ENCODE measurements around the gene DDC. TPM values are rescaled to one million over a fixed set of nuclear protein-coding genes. Genes with fewer than 3 reads are reported as not detected.

DDC gene
- total RNA-seq, 1 donor from 2014 or later, result 3.8 TPM

DNA sequence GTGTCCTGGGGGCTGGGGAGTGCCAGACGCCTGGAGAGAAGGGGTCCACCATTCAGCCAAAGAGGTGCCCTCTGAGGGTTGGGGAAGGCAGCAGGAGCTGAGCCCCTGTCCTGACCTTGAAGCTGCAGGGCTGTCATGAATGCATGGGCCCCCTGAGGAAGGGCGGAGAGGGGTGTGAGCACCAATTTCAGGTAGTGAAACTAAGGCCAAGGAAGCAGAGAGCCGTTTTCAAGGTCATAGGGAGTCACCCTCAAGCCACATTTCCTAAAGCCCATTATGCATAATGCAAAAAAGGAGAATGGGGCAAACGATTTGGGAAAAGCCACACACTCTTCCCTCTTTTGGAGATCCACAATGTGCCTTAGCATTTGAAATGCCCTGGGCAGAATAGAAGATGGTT is 152.2 kb downstream of the DDC start:
- H3K36me3 Mint-ChIP-seq (ENCODE audit: unreplicated experiment), result no peaks in the 10 kb centered on the region
- DNase-seq, result no peak
- no peaks in the 10 kb centered on the region for H3K9me3 Mint-ChIP-seq (ENCODE audit: unreplicated experiment)
- H3K27me3 Mint-ChIP-seq (ENCODE audit: unreplicated experiment), result peaks cover 2% of the 10 kb centered on the region
- H3K4me1 Mint-ChIP-seq (ENCODE audit: low read depth, unreplicated experiment), result no peaks in the 10 kb centered on the region
- TF ChIP-seq, protein P1, sequence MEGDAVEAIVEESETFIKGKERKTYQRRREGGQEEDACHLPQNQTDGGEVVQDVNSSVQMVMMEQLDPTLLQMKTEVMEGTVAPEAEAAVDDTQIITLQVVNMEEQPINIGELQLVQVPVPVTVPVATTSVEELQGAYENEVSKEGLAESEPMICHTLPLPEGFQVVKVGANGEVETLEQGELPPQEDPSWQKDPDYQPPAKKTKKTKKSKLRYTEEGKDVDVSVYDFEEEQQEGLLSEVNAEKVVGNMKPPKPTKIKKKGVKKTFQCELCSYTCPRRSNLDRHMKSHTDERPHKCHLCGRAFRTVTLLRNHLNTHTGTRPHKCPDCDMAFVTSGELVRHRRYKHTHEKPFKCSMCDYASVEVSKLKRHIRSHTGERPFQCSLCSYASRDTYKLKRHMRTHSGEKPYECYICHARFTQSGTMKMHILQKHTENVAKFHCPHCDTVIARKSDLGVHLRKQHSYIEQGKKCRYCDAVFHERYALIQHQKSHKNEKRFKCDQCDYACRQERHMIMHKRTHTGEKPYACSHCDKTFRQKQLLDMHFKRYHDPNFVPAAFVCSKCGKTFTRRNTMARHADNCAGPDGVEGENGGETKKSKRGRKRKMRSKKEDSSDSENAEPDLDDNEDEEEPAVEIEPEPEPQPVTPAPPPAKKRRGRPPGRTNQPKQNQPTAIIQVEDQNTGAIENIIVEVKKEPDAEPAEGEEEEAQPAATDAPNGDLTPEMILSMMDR (IDR thresholded peaks at IDR 0.05; ENCODE audit: partially characterized antibody, unreplicated experiment), result no peak
- H3K27ac Mint-ChIP-seq (ENCODE audit: unreplicated experiment), result no peak overlapping the region
- H3K4me3 Mint-ChIP-seq (ENCODE audit: unreplicated experiment), result no peak overlapping the region

DNA sequence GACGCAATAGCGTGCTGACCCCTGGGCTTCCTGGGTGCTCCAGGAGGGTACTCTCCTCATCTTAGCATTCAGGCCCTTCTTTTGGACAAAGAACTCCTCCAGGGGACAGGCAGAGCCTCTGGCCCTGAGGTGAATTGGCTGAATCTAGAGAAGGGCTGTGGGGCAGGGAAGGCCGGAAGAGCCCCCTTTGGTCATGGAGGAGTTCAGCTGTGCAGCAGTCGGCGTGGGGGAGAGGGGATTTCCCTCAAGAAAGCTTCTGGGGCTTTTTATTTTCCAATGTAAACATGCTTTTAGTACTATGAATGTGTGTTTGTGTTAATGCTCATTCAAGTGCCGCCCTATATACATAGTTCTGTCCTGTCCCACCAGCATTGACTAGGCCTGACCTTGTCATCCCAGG is 153.9 kb downstream of the DDC start:
- TF ChIP-seq, protein P1 (IDR thresholded peaks at IDR 0.05; ENCODE audit: partially characterized antibody, unreplicated experiment), result no peak
- no peak overlapping the region for H3K4me3 Mint-ChIP-seq (ENCODE audit: unreplicated experiment)
- H3K4me1 Mint-ChIP-seq (ENCODE audit: low read depth, unreplicated experiment), result no peaks in the 10 kb centered on the region
- no peaks in the 10 kb centered on the region for H3K36me3 Mint-ChIP-seq (ENCODE audit: unreplicated experiment)
- no peak for DNase-seq
- no peaks in the 10 kb centered on the region for H3K9me3 Mint-ChIP-seq (ENCODE audit: unreplicated experiment)
- H3K27ac Mint-ChIP-seq (ENCODE audit: unreplicated experiment), result no peak overlapping the region
- peaks cover 2% of the 10 kb centered on the region for H3K27me3 Mint-ChIP-seq (ENCODE audit: unreplicated experiment)

DNA sequence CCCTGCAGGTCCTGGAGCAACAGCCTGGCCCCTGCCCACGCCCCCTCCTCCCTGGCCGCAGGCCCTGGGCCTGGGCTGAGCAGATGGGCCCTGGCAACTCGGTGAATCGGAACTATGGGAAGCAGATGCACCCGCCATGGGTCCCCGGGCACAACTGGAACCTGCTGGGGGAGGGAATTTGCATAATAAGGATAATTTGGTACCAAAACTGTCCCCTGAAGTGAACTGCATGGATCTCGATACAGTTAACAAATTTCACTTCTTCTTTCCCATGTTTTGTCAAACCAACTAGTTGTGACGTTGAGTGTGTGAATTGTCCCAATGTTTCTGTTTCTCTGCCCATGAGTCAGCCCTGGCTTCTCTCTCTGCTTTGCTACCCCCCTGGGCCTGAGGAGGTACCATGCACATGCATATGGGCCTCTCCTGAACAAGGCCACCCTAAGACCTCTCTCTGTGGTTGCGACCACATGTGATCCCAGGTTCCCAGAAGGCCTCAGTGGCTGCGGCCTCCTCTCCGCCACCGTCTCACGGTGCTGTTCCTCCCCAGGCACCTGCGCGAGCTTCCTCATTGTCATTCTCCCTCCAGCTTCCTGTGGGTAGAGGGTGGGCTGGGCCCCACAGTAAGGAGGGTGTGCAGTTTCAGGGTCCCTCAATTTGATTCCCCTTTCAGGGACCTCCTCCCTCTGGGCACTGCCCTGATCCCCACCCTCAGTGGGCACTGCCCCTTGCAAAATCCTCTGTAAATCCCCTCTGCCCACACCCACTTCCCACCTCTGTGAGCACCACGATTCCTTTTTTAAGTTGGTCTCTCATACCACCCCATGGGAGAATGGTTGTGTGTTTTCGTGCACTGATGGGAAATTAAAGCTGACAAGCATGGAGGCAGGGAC is 155.1 kb downstream of the DDC start:
- TF ChIP-seq, protein P1 (IDR thresholded peaks at IDR 0.05; ENCODE audit: partially characterized antibody, unreplicated experiment), result no peak
- H3K27ac Mint-ChIP-seq (ENCODE audit: unreplicated experiment), result no peak overlapping the region
- no peak overlapping the region for H3K4me3 Mint-ChIP-seq (ENCODE audit: unreplicated experiment)
- DNase-seq, result no peak
- H3K36me3 Mint-ChIP-seq (ENCODE audit: unreplicated experiment), result no peaks in the 10 kb centered on the region
- H3K4me1 Mint-ChIP-seq (ENCODE audit: low read depth, unreplicated experiment), result no peaks in the 10 kb centered on the region
- peaks cover 2% of the 10 kb centered on the region for H3K27me3 Mint-ChIP-seq (ENCODE audit: unreplicated experiment)
- H3K9me3 Mint-ChIP-seq (ENCODE audit: unreplicated experiment), result no peaks in the 10 kb centered on the region

Other genes starting within 250 kb of the DDC start
- 11.1 TPM for gene FIGNL1, start 115.1 kb downstream of the DDC start, total RNA-seq (ENCODE audit: unreplicated experiment)
- 182 TPM for gene GRB10, start 217.5 kb upstream of the DDC start, total RNA-seq (ENCODE audit: unreplicated experiment)

Data from glutamatergic neuron (in vitro differentiated cells).